ENCODE results near the gene EFHD1. TPM values are rescaled to one million over a fixed set of nuclear protein-coding genes. Genes with fewer than 3 reads are reported as not detected.
A peak's percentile ranks its signal among the peaks of the same experiment; 100 is the strongest.

Gene EFHD1
- total and polyA plus RNA-seq, 9 of the 15 experiments (the other 6 are each of a cell fraction or from before 2014, with no cell fraction given): 0.66 to 9.1 (median 2.0) TPM

DNA sequence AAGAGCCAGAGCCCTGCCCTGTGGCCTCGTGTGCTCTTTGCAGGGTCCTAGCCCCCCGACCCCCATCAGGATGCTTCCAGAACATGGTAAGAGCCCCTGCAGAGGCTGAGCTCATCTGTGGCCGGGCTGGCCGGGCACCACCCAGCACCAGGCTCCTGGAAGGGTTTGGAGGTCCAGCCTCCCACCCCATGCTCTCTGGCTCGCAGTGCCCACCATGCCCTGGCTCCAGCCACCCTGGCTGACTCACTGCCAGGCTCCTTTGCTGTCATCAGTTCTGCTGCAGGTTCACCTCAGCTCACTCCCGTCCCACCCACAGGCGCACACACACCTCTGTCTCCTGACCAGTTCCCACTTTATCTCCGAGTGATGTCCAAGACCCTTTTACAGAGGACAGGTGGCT, 45.4 kb upstream of the EFHD1 start (continued):
- no peak for TF ChIP-seq SIN3B (IDR thresholded peaks at IDR 0.05; ENCODE audit: low read depth)

DNA sequence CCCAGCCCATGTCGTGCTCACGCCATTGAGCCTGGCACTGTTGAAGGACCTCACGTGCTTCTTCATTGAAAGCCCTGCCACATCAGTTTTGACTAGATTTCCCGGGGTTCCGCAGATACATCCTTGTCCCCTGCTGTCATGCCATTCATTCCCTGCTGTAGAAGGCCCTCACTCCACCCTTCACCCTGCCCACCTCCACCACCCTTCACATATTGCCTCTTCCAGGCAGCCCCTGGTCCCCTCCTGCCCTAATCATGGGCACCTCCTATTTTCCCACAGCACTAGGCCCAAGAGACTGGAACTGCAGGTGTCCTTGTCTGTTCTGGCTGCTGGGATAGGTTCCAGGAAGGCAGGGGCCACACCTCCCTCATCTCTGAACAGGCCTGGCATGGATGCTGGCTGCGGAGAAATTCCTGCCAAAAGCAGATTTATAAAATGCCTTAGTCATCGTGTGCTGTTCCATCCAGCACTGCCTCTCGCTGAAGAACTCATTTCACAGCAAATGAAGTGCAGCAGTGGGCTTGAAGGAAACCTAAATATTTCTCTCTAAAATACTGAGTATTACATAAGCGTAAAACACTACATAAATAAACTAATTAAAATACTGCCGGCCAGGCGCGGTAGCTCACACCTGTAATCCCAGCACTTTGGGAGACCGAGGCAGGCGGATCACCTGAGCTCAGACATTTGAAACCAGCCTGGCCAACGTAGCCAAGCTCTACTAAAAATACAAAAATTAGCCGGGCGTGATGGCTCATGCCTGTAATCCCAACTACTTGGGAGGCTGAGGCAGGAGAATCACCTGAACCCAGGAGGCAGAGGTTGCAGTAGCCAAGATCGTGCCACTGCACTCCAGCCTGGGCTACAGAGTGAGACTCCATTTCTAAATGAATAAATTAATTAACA, 44.5 kb upstream of the EFHD1 start:
- 40% methylated on average over 15 of the region's 18 CpGs for WGBS (ENCODE audit: insufficient coverage, low coverage, missing lambda C conversion rate)
- Histone ChIP-seq H3K4me2 (ENCODE audit: insufficient read depth, low read length) (no peak overlapping the region), H3K79me2 (ENCODE audit: control insufficient read depth, insufficient read depth, low read length) (no peaks in the 10 kb centered on the region), H3K9ac (ENCODE audit: insufficient read depth in 1 of 2, low read depth in 2 of 2, low read length in 2 of 2) (no peak overlapping the region), H3K27me3 (ENCODE audit: control insufficient read depth in 2 of 2, insufficient read depth in 2 of 2, low read length in 2 of 2) (peaks cover 0 to 7% of the 10 kb centered on the region in 2 experiments; a peak in 2 of 5 replicates), H3K4me1 (replicated peaks in 1 of 2; ENCODE audit: control insufficient read depth in 2 of 2, insufficient read depth in 2 of 2, low read length in 2 of 2) (no peaks in the 10 kb centered on the region), H4K20me1 (replicated peaks; ENCODE audit: control insufficient read depth, insufficient read depth, low read length) (no peaks in the 10 kb centered on the region), H3K4me3 (no peak overlapping the region), H3K9me1 (ENCODE audit: control insufficient read depth, insufficient read depth, low read length) (no peaks in the 10 kb centered on the region), H3K27ac (ENCODE audit: extremely low read depth, low read depth, low read length) (no peak overlapping the region), H3K36me3 (ENCODE audit: control insufficient read depth, insufficient read depth, low read length) (no peaks in the 10 kb centered on the region), H3K9me3 (replicated peaks; ENCODE audit: control insufficient read depth, insufficient read depth, low read depth, low read length) (no peaks in the 10 kb centered on the region), H2AFZ (ENCODE audit: low read depth, low read length) (no peak overlapping the region)
- FAIRE-seq (no peak), ATAC-seq (no peak; the same call in 2 of the 3 replicates), DNase-seq (ENCODE audit: extremely low read depth in 1 of 4, low spot score in 3 of 4) (peak in 1 of 4 experiments; percentile 5)
- TF ChIP-seq NFE2 (IDR thresholded peaks at IDR 0.05; ENCODE audit: low read depth): peak; percentile 63
- peak; percentile 64 for TF ChIP-seq MAFG (tag; conservative IDR thresholded peaks at IDR 0.05)
- peak; percentile 39; the same call in 1 of the 2 replicates for TF ChIP-seq NFE2L1 (tag; IDR thresholded peaks at IDR 0.05; ENCODE audit: borderline replicate concordance, low read depth)
- TF ChIP-seq PTBP1 (IDR thresholded peaks at IDR 0.05; ENCODE audit: low read depth, low read length): no peak
- TF ChIP-seq PURB (CRISPR knock-in tag; IDR thresholded peaks at IDR 0.05; ENCODE audit: low read depth): no peak
- TF ChIP-seq BMI1 (IDR thresholded peaks at IDR 0.05; ENCODE audit: low read length): no peak
- TF ChIP-seq RBBP5 (IDR thresholded peaks at IDR 0.05; ENCODE audit: borderline replicate concordance, insufficient read depth, low read length, poor library complexity, severe bottlenecking): no peak
- peak; percentile 53 for TF ChIP-seq C11orf30 (IDR thresholded peaks at IDR 0.05; ENCODE audit: low read depth)
- TF ChIP-seq CAMTA2 (CRISPR knock-in tag; conservative IDR thresholded peaks at IDR 0.05): no peak
- TF ChIP-seq, protein P1, sequence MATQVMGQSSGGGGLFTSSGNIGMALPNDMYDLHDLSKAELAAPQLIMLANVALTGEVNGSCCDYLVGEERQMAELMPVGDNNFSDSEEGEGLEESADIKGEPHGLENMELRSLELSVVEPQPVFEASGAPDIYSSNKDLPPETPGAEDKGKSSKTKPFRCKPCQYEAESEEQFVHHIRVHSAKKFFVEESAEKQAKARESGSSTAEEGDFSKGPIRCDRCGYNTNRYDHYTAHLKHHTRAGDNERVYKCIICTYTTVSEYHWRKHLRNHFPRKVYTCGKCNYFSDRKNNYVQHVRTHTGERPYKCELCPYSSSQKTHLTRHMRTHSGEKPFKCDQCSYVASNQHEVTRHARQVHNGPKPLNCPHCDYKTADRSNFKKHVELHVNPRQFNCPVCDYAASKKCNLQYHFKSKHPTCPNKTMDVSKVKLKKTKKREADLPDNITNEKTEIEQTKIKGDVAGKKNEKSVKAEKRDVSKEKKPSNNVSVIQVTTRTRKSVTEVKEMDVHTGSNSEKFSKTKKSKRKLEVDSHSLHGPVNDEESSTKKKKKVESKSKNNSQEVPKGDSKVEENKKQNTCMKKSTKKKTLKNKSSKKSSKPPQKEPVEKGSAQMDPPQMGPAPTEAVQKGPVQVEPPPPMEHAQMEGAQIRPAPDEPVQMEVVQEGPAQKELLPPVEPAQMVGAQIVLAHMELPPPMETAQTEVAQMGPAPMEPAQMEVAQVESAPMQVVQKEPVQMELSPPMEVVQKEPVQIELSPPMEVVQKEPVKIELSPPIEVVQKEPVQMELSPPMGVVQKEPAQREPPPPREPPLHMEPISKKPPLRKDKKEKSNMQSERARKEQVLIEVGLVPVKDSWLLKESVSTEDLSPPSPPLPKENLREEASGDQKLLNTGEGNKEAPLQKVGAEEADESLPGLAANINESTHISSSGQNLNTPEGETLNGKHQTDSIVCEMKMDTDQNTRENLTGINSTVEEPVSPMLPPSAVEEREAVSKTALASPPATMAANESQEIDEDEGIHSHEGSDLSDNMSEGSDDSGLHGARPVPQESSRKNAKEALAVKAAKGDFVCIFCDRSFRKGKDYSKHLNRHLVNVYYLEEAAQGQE (IDR thresholded peaks at IDR 0.05; ENCODE audit: borderline replicate concordance): peak; percentile 27; the same call in 1 of the 2 replicates
- TF ChIP-seq, protein P1 (CRISPR knock-in tag; IDR thresholded peaks at IDR 0.05; ENCODE audit: low read depth): no peak
- ChIA-PET POLR2A (interaction anchor here (1.3 kb wide), 1 partner anchor 10 kb away, joined by 5 read pairs; no protein-coding TSS in a partner anchor), CTCF (ENCODE audit: low intra/inter-chr PET ratio) (no interaction called here)
- intact Hi-C loops (cut with micrococcal nuclease) (no loop called here), in situ Hi-C loops (cut with MboI) (no loop called here)
- BruUV-seq (replicated peaks): no TSS peak

All from K562 (cell line).